Measurements from ENCODE around the gene KCNQ1. TPM values are rescaled to one million over a fixed set of nuclear protein-coding genes. Genes with fewer than 3 reads are reported as not detected.

KCNQ1 gene
- total and polyA plus RNA-seq, 2 of the 13 experiments (the other 11 are each of a cell fraction or from before 2014, with no cell fraction given), result 0.02 to 0.08 TPM

DNA sequence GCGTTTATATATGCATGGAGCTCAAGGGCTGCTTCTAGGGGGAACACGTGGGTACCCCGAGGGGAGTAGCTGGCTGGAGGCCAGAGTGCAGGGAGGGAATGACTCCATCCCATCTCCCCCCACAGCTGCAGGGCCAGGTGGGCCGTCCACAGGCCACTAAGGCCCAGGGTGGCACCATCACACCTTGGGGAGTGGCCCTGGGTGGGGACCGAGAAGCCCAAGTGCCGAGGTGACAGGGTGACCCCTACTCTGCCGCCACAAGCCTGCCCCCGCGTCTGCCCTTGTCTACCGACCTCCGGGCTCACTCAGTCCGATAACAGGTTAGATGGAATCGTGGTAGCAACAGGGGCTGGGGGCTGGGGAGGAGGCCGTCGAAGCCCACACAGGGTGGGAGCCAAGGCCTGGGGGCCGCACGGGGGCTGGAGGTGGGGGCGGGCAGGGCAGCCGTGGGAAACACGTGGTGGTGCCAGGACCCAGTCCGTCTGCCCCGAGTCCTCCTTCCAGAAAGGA, 129.3 kb downstream of the KCNQ1 start (continued):
- no peak for TF ChIP-seq ZNF10 (CRISPR knock-in tag; IDR thresholded peaks at IDR 0.05; ENCODE audit: borderline replicate concordance, low read depth)
- TF ChIP-seq, protein P1, sequence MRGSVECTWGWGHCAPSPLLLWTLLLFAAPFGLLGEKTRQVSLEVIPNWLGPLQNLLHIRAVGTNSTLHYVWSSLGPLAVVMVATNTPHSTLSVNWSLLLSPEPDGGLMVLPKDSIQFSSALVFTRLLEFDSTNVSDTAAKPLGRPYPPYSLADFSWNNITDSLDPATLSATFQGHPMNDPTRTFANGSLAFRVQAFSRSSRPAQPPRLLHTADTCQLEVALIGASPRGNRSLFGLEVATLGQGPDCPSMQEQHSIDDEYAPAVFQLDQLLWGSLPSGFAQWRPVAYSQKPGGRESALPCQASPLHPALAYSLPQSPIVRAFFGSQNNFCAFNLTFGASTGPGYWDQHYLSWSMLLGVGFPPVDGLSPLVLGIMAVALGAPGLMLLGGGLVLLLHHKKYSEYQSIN (CRISPR knock-in tag; IDR thresholded peaks at IDR 0.05; ENCODE audit: borderline replicate concordance), result no peak
- TF ChIP-seq, protein P2, sequence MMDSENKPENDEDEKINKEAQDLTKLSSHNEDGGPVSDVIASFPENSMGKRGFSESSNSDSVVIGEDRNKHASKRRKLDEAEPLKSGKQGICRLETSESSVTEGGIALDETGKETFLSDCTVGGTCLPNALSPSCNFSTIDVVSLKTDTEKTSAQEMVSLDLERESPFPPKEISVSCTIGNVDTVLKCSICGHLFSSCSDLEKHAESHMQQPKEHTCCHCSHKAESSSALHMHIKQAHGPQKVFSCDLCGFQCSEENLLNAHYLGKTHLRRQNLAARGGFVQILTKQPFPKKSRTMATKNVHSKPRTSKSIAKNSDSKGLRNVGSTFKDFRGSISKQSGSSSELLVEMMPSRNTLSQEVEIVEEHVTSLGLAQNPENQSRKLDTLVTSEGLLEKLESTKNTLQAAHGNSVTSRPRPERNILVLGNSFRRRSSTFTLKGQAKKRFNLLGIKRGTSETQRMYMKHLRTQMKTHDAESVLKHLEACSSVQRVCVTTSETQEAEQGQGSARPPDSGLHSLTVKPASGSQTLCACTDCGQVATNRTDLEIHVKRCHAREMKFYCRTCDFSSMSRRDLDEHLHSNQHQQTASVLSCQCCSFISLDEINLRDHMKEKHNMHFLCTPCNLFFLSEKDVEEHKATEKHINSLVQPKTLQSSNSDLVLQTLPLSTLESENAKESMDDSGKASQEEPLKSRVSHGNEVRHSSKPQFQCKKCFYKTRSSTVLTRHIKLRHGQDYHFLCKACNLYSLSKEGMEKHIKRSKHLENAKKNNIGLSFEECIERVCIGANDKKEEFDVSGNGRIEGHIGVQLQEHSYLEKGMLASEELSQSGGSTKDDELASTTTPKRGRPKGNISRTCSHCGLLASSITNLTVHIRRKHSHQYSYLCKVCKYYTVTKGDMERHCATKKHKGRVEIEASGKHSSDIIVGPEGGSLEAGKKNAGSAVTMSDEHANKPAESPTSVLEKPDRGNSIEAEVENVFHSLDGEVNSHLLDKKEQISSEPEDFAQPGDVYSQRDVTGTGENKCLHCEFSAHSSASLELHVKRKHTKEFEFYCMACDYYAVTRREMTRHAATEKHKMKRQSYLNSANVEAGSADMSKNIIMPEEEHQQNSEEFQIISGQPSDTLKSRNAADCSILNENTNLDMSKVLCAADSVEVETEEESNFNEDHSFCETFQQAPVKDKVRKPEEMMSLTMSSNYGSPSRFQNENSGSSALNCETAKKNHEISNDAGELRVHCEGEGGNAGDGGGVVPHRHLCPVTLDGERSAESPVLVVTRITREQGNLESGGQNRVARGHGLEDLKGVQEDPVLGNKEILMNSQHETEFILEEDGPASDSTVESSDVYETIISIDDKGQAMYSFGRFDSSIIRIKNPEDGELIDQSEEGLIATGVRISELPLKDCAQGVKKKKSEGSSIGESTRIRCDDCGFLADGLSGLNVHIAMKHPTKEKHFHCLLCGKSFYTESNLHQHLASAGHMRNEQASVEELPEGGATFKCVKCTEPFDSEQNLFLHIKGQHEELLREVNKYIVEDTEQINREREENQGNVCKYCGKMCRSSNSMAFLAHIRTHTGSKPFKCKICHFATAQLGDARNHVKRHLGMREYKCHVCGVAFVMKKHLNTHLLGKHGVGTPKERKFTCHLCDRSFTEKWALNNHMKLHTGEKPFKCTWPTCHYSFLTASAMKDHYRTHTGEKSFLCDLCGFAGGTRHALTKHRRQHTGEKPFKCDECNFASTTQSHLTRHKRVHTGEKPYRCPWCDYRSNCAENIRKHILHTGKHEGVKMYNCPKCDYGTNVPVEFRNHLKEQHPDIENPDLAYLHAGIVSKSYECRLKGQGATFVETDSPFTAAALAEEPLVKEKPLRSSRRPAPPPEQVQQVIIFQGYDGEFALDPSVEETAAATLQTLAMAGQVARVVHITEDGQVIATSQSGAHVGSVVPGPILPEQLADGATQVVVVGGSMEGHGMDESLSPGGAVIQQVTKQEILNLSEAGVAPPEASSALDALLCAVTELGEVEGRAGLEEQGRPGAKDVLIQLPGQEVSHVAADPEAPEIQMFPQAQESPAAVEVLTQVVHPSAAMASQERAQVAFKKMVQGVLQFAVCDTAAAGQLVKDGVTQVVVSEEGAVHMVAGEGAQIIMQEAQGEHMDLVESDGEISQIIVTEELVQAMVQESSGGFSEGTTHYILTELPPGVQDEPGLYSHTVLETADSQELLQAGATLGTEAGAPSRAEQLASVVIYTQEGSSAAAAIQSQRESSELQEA (CRISPR knock-in tag; IDR thresholded peaks at IDR 0.05; ENCODE audit: not compliant biosample characterization), result no peak
- TF ChIP-seq MIER3 (CRISPR knock-in tag; IDR thresholded peaks at IDR 0.05; ENCODE audit: borderline replicate concordance), result no peak
- no peak for TF ChIP-seq ZNF672 (CRISPR knock-in tag; IDR thresholded peaks at IDR 0.05)
- TF ChIP-seq RFX1 (IDR thresholded peaks at IDR 0.05), result no peak
- TF ChIP-seq ZNF24 (IDR thresholded peaks at IDR 0.05), result no peak
- TF ChIP-seq, protein P3, sequence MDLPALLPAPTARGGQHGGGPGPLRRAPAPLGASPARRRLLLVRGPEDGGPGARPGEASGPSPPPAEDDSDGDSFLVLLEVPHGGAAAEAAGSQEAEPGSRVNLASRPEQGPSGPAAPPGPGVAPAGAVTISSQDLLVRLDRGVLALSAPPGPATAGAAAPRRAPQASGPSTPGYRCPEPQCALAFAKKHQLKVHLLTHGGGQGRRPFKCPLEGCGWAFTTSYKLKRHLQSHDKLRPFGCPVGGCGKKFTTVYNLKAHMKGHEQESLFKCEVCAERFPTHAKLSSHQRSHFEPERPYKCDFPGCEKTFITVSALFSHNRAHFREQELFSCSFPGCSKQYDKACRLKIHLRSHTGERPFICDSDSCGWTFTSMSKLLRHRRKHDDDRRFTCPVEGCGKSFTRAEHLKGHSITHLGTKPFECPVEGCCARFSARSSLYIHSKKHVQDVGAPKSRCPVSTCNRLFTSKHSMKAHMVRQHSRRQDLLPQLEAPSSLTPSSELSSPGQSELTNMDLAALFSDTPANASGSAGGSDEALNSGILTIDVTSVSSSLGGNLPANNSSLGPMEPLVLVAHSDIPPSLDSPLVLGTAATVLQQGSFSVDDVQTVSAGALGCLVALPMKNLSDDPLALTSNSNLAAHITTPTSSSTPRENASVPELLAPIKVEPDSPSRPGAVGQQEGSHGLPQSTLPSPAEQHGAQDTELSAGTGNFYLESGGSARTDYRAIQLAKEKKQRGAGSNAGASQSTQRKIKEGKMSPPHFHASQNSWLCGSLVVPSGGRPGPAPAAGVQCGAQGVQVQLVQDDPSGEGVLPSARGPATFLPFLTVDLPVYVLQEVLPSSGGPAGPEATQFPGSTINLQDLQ (CRISPR knock-in tag; IDR thresholded peaks at IDR 0.05), result no peak
- no peak for TF ChIP-seq ISL2 (CRISPR knock-in tag; IDR thresholded peaks at IDR 0.05)
- TF ChIP-seq, protein P4, sequence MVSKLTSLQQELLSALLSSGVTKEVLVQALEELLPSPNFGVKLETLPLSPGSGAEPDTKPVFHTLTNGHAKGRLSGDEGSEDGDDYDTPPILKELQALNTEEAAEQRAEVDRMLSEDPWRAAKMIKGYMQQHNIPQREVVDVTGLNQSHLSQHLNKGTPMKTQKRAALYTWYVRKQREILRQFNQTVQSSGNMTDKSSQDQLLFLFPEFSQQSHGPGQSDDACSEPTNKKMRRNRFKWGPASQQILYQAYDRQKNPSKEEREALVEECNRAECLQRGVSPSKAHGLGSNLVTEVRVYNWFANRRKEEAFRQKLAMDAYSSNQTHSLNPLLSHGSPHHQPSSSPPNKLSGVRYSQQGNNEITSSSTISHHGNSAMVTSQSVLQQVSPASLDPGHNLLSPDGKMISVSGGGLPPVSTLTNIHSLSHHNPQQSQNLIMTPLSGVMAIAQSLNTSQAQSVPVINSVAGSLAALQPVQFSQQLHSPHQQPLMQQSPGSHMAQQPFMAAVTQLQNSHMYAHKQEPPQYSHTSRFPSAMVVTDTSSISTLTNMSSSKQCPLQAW (CRISPR knock-in tag; IDR thresholded peaks at IDR 0.05), result no peak

Data from HepG2 (cell line).